Hepatocyte (in vitro differentiated cells): Measurements from ENCODE around the gene HDHD5. TPM values are rescaled to one million over a fixed set of nuclear protein-coding genes. Genes with fewer than 3 reads are reported as not detected.

Experiments
- DNase-seq: peaks from one replicate; pipeline ENCODE4 v3.0.0-alpha.2; 2016; ENCODE audit warnings: low spot score
- H2AFZ ChIP-seq: fragments of 200-600 bp; sonication (generic); 2 replicates; pipeline ENCODE4 v1.6.0; 2016; ENCODE audit warnings: antibody characterized with exemption, mild to moderate bottlenecking
- H3K27ac ChIP-seq: fragments of 200-600 bp; sonication (generic); 2 replicates; pipeline ENCODE4 v1.5.1; 2016; ENCODE audit warnings: mild to moderate bottlenecking
- H3K27me3 ChIP-seq: fragments of 200-600 bp; sonication (generic); 2 replicates; pipeline ENCODE4 v1.6.1; 2016
- H3K36me3 ChIP-seq: fragments of 200-600 bp; sonication (generic); replicated peaks from 2 replicates; pipeline ENCODE4 v1.5.1; 2016; ENCODE audit warnings: low read depth; ENCODE audit not compliant: insufficient read depth
- H3K4me1 ChIP-seq: fragments of 200-600 bp; sonication (generic); 2 replicates; pipeline ENCODE4 v1.5.1; 2016; ENCODE audit warnings: mild to moderate bottlenecking, moderate library complexity; ENCODE audit not compliant: insufficient read depth
- H3K4me2 ChIP-seq: fragments of 200-600 bp; sonication (generic); 2 replicates; pipeline ENCODE4 v1.6.0; 2016
- H3K4me3 ChIP-seq: fragments of 200-600 bp; sonication (generic); 2 replicates; pipeline ENCODE4 v1.5.1; 2016; ENCODE audit warnings: mild to moderate bottlenecking
- H3K79me2 ChIP-seq: fragments of 200-600 bp; sonication (generic); 2 replicates; pipeline ENCODE4 v1.6.0; 2017; ENCODE audit warnings: mild to moderate bottlenecking
- H3K9me2 ChIP-seq: fragments of 200-600 bp; sonication (generic); replicated peaks from 2 replicates; pipeline ENCODE4 v1.6.0; 2017; ENCODE audit warnings: mild to moderate bottlenecking; ENCODE audit not compliant: insufficient read depth
- H3K9me3 ChIP-seq: fragments of 200-600 bp; sonication (generic); 2 replicates; pipeline ENCODE4 v1.5.1; 2016; ENCODE audit warnings: low read depth, mild to moderate bottlenecking
- H4K20me1 ChIP-seq: fragments of 200-600 bp; sonication (generic); 2 replicates; pipeline ENCODE4 v1.6.0; 2016; ENCODE audit warnings: mild to moderate bottlenecking; ENCODE audit not compliant: insufficient read depth, poor library complexity, severe bottlenecking
- CTCF ChIP-seq: fragments of 200-600 bp; sonication (generic); IDR thresholded peaks from 2 replicates; pipeline ENCODE4 v1.5.1; 2016; ENCODE audit warnings: antibody characterized with exemption, mild to moderate bottlenecking; ENCODE audit not compliant: poor library complexity
- EZH2 ChIP-seq: fragments of 200-600 bp; sonication (generic); IDR thresholded peaks from 2 replicates; pipeline ENCODE4 v1.6.1; 2016; ENCODE audit warnings: antibody characterized with exemption, mild to moderate bottlenecking, borderline replicate concordance
- EZH2phosphoT487 ChIP-seq: fragments of 200-600 bp; sonication (generic); IDR thresholded peaks from one replicate; pipeline ENCODE4 v1.6.1; 2018; ENCODE audit warnings: antibody characterized with exemption, mild to moderate bottlenecking, low read depth, moderate library complexity; ENCODE audit not compliant: unreplicated experiment, severe bottlenecking
- WGBS: methylation state at CpG from one replicate; pipeline ENCODE4 v1.1.6; 2016; ENCODE audit warnings: low lambda C conversion rate; ENCODE audit errors: missing lambda C conversion rate; 5-methylcytosine and 5-hydroxymethylcytosine counted together
- polyA plus RNA-seq: library from polyadenylated mRNA; unstranded; fragments of >200 nt; fragmentation: Nextera tagmentation; extraction: Ambion mirVana; gene quantifications from 2 replicates; pipeline ENCODE4 v1.2.1, GENCODE V29; 2016
- total RNA-seq: library from RNA; depleted of rRNA; stranded (reverse); fragments of >200 nt; gene quantifications from 2 replicates; pipeline ENCODE4 v1.2.3, GENCODE V29; 2014

The HDHD5 gene
- total and polyA plus RNA-seq, 2 experiments from 2014 or later = 32.9 to 53.2 TPM

GRCh38 chr22:17113600-17113999 lies 45.5 kb downstream of the HDHD5 start:
- 89% methylated on average over 8 of the region's 8 CpGs for WGBS
- H3K4me2 ChIP-seq = no peak overlapping the region
- no peaks in the 10 kb centered on the region for H3K79me2 ChIP-seq
- no peak overlapping the region for H2AFZ ChIP-seq
- H3K9me3 ChIP-seq = no peaks in the 10 kb centered on the region
- no peak overlapping the region for H3K27ac ChIP-seq
- peaks cover 8% of the 10 kb centered on the region for H3K27me3 ChIP-seq
- TF ChIP-seq CTCF = no peak
- TF ChIP-seq EZH2 = no peak
- no peak overlapping the region for H3K4me3 ChIP-seq
- DNase-seq = no peak
- H4K20me1 ChIP-seq = no peaks in the 10 kb centered on the region
- no peaks in the 10 kb centered on the region for H3K36me3 ChIP-seq
- no peaks in the 10 kb centered on the region for H3K9me2 ChIP-seq
- H3K4me1 ChIP-seq = no peaks in the 10 kb centered on the region

- DNase-seq = no peak
- Histone ChIP-seq H3K36me3 (no peaks in the 10 kb centered on the region), H3K79me2 (no peaks in the 10 kb centered on the region), H3K27ac (no peak overlapping the region), H3K9me3 (no peaks in the 10 kb centered on the region), H3K4me1 (no peaks in the 10 kb centered on the region), H3K27me3 (no peaks in the 10 kb centered on the region), H3K4me3 (no peak overlapping the region), H3K4me2 (no peak overlapping the region), H4K20me1 (no peaks in the 10 kb centered on the region), H3K9me2 (no peaks in the 10 kb centered on the region), H2AFZ (no peak overlapping the region)
- no peak for TF ChIP-seq CTCF
- no peak for TF ChIP-seq EZH2
- no peak for TF ChIP-seq EZH2phosphoT487
- 81% methylated on average over 9 of the region's 9 CpGs for WGBS
These were observed 46.5 kb downstream of the HDHD5 start for GRCh38 chr22:17112491-17113042.

GRCh38 chr22:17110791-17111550 lies 48.1 kb downstream of the HDHD5 start:
- no peak overlapping the region for H3K4me2 ChIP-seq
- H3K27me3 ChIP-seq = no peaks in the 10 kb centered on the region
- H3K79me2 ChIP-seq = no peaks in the 10 kb centered on the region
- no peaks in the 10 kb centered on the region for H3K9me2 ChIP-seq
- no peaks in the 10 kb centered on the region for H3K4me1 ChIP-seq
- no peaks in the 10 kb centered on the region for H3K9me3 ChIP-seq
- H2AFZ ChIP-seq = no peak overlapping the region
- H3K27ac ChIP-seq = no peak overlapping the region
- 81% methylated on average over 12 of the region's 13 CpGs for WGBS
- TF ChIP-seq CTCF = no peak
- no peak for TF ChIP-seq EZH2
- TF ChIP-seq EZH2phosphoT487 = no peak
- H4K20me1 ChIP-seq = no peaks in the 10 kb centered on the region
- no peak overlapping the region for H3K4me3 ChIP-seq
- H3K36me3 ChIP-seq = no peaks in the 10 kb centered on the region
- no peak for DNase-seq
